Measurements from ENCODE around the gene CENPX. TPM values are rescaled to one million over a fixed set of nuclear protein-coding genes. Genes with fewer than 3 reads are reported as not detected.
"Not testable (repeated sequence)": the region's sequence is repeated elsewhere in the genome, so short reads cannot be mapped to it uniquely, and the experiment has no call there.

The CENPX gene
- total RNA-seq, 2 donors from 2014 or later: 91.1 to 238 TPM

- intact Hi-C loops (cut with DNase I): no loop called here
- H3K36me3 ChIP-seq: no peaks in the 10 kb centered on the region
- H3K27me3 ChIP-seq: no peaks in the 10 kb centered on the region
- TF ChIP-seq CTCF (IDR thresholded peaks at IDR 0.05): no peak
- peaks cover 9% of the 10 kb centered on the region for H3K4me1 ChIP-seq
- H3K9ac ChIP-seq (ENCODE audit: low read depth in 2 of 2, low read length in 2 of 2): no peak overlapping the region
- no peak overlapping the region for H3K27ac ChIP-seq
- H3K4me3 ChIP-seq: no peak overlapping the region
- DNase-seq: no peak
- no peaks in the 10 kb centered on the region for H3K9me3 ChIP-seq
These were observed 18.6 kb upstream of the CENPX start for GRCh38 chr17:82041144-82041814.

GRCh38 chr17:82039695-82040299 is 17.1 kb upstream of the CENPX start:
- peaks cover 10% of the 10 kb centered on the region for H3K4me1 ChIP-seq
- no peak for TF ChIP-seq CTCF (IDR thresholded peaks at IDR 0.05)
- H3K9ac ChIP-seq (ENCODE audit: low read depth in 2 of 2, low read length in 2 of 2): no peak overlapping the region
- no peak overlapping the region for H3K27ac ChIP-seq
- DNase-seq: no peak
- no peak overlapping the region for H3K4me3 ChIP-seq
- H3K36me3 ChIP-seq: no peaks in the 10 kb centered on the region
- no peaks in the 10 kb centered on the region for H3K9me3 ChIP-seq
- intact Hi-C loops (cut with DNase I): loop anchor here (10.0 kb wide), 1 partner anchor 285 kb away; no protein-coding TSS in a partner anchor
- H3K27me3 ChIP-seq: no peaks in the 10 kb centered on the region

GRCh38 chr17:82038796-82039409 is 16.2 kb upstream of the CENPX start:
- not testable (repeated sequence) for H3K9ac ChIP-seq (ENCODE audit: low read depth in 2 of 2, low read length in 2 of 2); DNase-seq; H3K4me1 ChIP-seq; H3K9me3 ChIP-seq; H3K27ac ChIP-seq; H3K27me3 ChIP-seq; H3K4me3 ChIP-seq; H3K36me3 ChIP-seq
- intact Hi-C loops (cut with DNase I): loop anchor here (10.0 kb wide), 1 partner anchor 286 kb away; no protein-coding TSS in a partner anchor

- peak overlapping the region; percentile 95 for H3K27ac ChIP-seq
- intact Hi-C loops (cut with DNase I): loop anchor here (10.0 kb wide), 1 partner anchor 287 kb away; no protein-coding TSS in a partner anchor
- H3K9ac ChIP-seq (ENCODE audit: low read depth in 2 of 2, low read length in 2 of 2): peak overlapping the region in 1 of 2 donors; percentile 28
- no peak for DNase-seq
- H3K4me3 ChIP-seq: peak overlapping the region; percentile 83
- H3K27me3 ChIP-seq: no peaks in the 10 kb centered on the region
- H3K4me1 ChIP-seq: peaks cover 10% of the 10 kb centered on the region
- H3K36me3 ChIP-seq: no peaks in the 10 kb centered on the region
- no peaks in the 10 kb centered on the region for H3K9me3 ChIP-seq
- TF ChIP-seq CTCF (IDR thresholded peaks at IDR 0.05): no peak
These were observed 15.2 kb upstream of the CENPX start for GRCh38 chr17:82037889-82038195.

- peaks cover 10% of the 10 kb centered on the region for H3K4me1 ChIP-seq
- no peaks in the 10 kb centered on the region for H3K36me3 ChIP-seq
- intact Hi-C loops (cut with DNase I): loop anchor here (10.0 kb wide), 1 partner anchor 288 kb away; no protein-coding TSS in a partner anchor
- peak within 1 kb of the TSS; percentile 95 for H3K27ac ChIP-seq
- H3K4me3 ChIP-seq: peak within 1 kb of the TSS; percentile 83
- peak; percentile 80 for TF ChIP-seq CTCF (IDR thresholded peaks at IDR 0.05)
- H3K9me3 ChIP-seq: no peaks in the 10 kb centered on the region
- H3K9ac ChIP-seq (ENCODE audit: low read depth in 2 of 2, low read length in 2 of 2): peak within 1 kb of the TSS; percentile 67 to 86
- peak; percentile 99 for DNase-seq
- no peaks in the 10 kb centered on the region for H3K27me3 ChIP-seq
These were observed 14.6 kb upstream of the CENPX start, which contains the start of gene DCXR for GRCh38 chr17:82037092-82037888. DCXR (minus strand) TSS chr17:82037697; CDS start chr17:82037682, 15 bp downstream.

Data from colonic mucosa (tissue), 4 donors.